ENCODE measurements around the gene HSD11B2.

The HSD11B2 gene

DNA sequence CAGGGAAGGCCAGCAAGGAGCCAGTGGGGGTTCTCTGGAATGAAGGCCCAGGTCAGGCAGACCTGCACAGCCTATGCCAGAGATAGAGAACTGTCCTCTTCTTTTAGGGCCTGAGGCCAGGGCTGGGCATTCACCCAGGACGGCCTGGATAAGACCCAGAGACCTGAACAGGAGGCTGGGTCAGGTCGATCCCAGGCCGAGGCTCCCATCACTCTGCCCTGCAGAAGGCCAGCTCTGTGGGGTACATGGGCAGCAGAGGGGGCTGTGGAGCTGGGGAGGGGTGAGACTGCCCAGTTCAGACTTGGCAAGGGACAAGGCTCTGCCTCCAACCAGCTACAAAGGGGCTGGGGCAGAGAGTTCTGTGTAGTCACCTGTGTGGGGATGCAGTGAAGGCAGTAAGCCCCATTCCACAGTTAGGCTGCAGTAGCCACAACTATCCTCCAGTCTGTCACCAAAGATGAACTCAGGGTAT lies 14.6 kb downstream of the HSD11B2 start:
- TF ChIP-seq POLR2A (IDR thresholded peaks at IDR 0.05; ENCODE audit: extremely low read depth, insufficient read length) (no peak), MYC (IDR thresholded peaks at IDR 0.05; ENCODE audit: low read depth, low read length) (no peak)
- TF ChIP-seq, protein P1, sequence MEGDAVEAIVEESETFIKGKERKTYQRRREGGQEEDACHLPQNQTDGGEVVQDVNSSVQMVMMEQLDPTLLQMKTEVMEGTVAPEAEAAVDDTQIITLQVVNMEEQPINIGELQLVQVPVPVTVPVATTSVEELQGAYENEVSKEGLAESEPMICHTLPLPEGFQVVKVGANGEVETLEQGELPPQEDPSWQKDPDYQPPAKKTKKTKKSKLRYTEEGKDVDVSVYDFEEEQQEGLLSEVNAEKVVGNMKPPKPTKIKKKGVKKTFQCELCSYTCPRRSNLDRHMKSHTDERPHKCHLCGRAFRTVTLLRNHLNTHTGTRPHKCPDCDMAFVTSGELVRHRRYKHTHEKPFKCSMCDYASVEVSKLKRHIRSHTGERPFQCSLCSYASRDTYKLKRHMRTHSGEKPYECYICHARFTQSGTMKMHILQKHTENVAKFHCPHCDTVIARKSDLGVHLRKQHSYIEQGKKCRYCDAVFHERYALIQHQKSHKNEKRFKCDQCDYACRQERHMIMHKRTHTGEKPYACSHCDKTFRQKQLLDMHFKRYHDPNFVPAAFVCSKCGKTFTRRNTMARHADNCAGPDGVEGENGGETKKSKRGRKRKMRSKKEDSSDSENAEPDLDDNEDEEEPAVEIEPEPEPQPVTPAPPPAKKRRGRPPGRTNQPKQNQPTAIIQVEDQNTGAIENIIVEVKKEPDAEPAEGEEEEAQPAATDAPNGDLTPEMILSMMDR (IDR thresholded peaks at IDR 0.05; ENCODE audit: low read depth, low read length), result no peak
- TF ChIP-seq, protein P2, sequence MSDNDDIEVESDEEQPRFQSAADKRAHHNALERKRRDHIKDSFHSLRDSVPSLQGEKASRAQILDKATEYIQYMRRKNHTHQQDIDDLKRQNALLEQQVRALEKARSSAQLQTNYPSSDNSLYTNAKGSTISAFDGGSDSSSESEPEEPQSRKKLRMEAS (IDR thresholded peaks at IDR 0.05; ENCODE audit: low read depth, low read length), result no peak

GRCh38 chr16:67445913-67446907 lies 15.3 kb downstream of the HSD11B2 start:
- H3K4me3 ChIP-seq (ENCODE audit: low read depth, low read length), result no peak overlapping the region
- TF ChIP-seq POLR2A (IDR thresholded peaks at IDR 0.05; ENCODE audit: extremely low read depth, insufficient read length), result no peak
- no peak for TF ChIP-seq MYC (IDR thresholded peaks at IDR 0.05; ENCODE audit: low read depth, low read length)
- TF ChIP-seq, protein P2 (IDR thresholded peaks at IDR 0.05; ENCODE audit: low read depth, low read length), result no peak
- TF ChIP-seq, protein P1 (IDR thresholded peaks at IDR 0.05; ENCODE audit: low read depth, low read length), result no peak
- no peak for DNase-seq (ENCODE audit: low read depth)

More for the DNA sequence above, 14.6 kb downstream of the HSD11B2 start:
- no peak overlapping the region for H3K4me3 ChIP-seq (ENCODE audit: low read depth, low read length)
- no peak for DNase-seq (ENCODE audit: low read depth)

DNA sequence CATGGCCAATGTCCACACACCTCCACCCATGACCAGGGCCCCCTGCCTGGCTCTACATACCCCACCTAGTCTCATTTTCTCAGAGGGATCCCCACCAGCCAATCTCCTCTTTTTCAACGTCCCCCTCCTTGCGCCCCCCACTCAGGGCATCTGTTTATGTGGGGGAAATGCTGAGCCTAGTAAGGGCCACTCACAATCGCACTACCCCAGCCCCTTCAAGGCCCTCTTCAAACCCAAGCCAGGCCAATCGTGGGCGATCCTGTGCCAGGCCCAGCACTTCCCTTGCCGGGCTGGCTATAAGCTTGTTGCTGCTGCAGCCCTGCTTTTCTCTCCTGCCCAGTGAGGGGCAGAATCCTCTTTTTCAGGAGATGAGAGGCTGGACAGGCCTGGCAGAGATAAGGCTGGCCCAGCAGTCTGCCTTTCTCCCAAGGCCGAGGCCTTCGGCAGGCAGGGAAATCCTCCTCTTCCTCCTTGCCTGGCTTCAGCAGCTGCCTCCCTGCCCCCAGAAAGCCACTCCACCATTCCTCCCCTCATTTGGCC lies 16.1 kb downstream of the HSD11B2 start:
- no peak overlapping the region for H3K4me3 ChIP-seq (ENCODE audit: low read depth, low read length)
- TF ChIP-seq, protein P2 (IDR thresholded peaks at IDR 0.05; ENCODE audit: low read depth, low read length), result no peak
- no peak for TF ChIP-seq POLR2A (IDR thresholded peaks at IDR 0.05; ENCODE audit: extremely low read depth, insufficient read length)
- no peak for TF ChIP-seq MYC (IDR thresholded peaks at IDR 0.05; ENCODE audit: low read depth, low read length)
- no peak for DNase-seq (ENCODE audit: low read depth)

GRCh38 chr16:67447508-67448076 lies 16.7 kb downstream of the HSD11B2 start:
- no peak overlapping the region for H3K4me3 ChIP-seq (ENCODE audit: low read depth, low read length)
- TF ChIP-seq, protein P2 (IDR thresholded peaks at IDR 0.05; ENCODE audit: low read depth, low read length), result peak; percentile 66
- TF ChIP-seq MYC (IDR thresholded peaks at IDR 0.05; ENCODE audit: low read depth, low read length) (0 out of 2 replicates have a peak, but pooled peaks have one; percentile 32), POLR2A (IDR thresholded peaks at IDR 0.05; ENCODE audit: extremely low read depth, insufficient read length) (no peak)
- TF ChIP-seq, protein P1 (IDR thresholded peaks at IDR 0.05; ENCODE audit: low read depth, low read length), result peak; percentile 93
- DNase-seq (ENCODE audit: low read depth), result peak; percentile 81

GRCh38 chr16:67448580-67448979 lies 17.7 kb downstream of the HSD11B2 start:
- DNase-seq (ENCODE audit: low read depth), result no peak
- no peak overlapping the region for H3K4me3 ChIP-seq (ENCODE audit: low read depth, low read length)
- no peak for TF ChIP-seq MYC (IDR thresholded peaks at IDR 0.05; ENCODE audit: low read depth, low read length)
- TF ChIP-seq, protein P1 (IDR thresholded peaks at IDR 0.05; ENCODE audit: low read depth, low read length), result no peak
- no peak for TF ChIP-seq POLR2A (IDR thresholded peaks at IDR 0.05; ENCODE audit: extremely low read depth, insufficient read length)
- TF ChIP-seq, protein P2 (IDR thresholded peaks at IDR 0.05; ENCODE audit: low read depth, low read length), result no peak

All from NB4 (cell line).